GM10266 (cell line): ENCODE results near the gene FOXC2.

Experiments
- DNase-seq: peaks from one replicate; pipeline ENCODE4 v3.0.0; 2012; ENCODE audit errors: extremely low spot score
- CTCF ChIP-seq: IDR thresholded peaks from 2 replicates; pipeline ENCODE4 v1.5.1; 2012; ENCODE audit warnings: mild to moderate bottlenecking, low read depth; ENCODE audit not compliant: control insufficient read depth, insufficient read depth; ENCODE audit errors: missing control alignments

The FOXC2 gene

GRCh38 chr16:86611525-86611855 is 44.9 kb downstream of the FOXC2 start:
- no peak for DNase-seq

GRCh38 chr16:86611941-86612340 is 45.3 kb downstream of the FOXC2 start:
- DNase-seq: no peak

More at GRCh38 chr16:86611525-86611855, 44.9 kb downstream of the FOXC2 start:
- no peak for TF ChIP-seq CTCF

GRCh38 chr16:86614699-86615098 is 48.1 kb downstream of the FOXC2 start:
- DNase-seq: no peak
- no peak for TF ChIP-seq CTCF

More at GRCh38 chr16:86611941-86612340, 45.3 kb downstream of the FOXC2 start:
- TF ChIP-seq CTCF: no peak

GRCh38 chr16:86616906-86617305 is 50.3 kb downstream of the FOXC2 start:
- TF ChIP-seq CTCF: no peak

GRCh38 chr16:86618431-86619238 is 52.0 kb downstream of the FOXC2 start:
- TF ChIP-seq CTCF: no peak
- no peak for DNase-seq

More at GRCh38 chr16:86616906-86617305, 50.3 kb downstream of the FOXC2 start:
- DNase-seq: no peak
